ENCODE results near the gene SLC8A1.

SLC8A1 gene

GRCh38 chr2:40047406-40047805 is 404.5 kb downstream of the SLC8A1 start:
- DNase-seq (ENCODE audit: low read depth), result no peak
